ENCODE data around the gene ZNF80. TPM values are rescaled to one million over a fixed set of nuclear protein-coding genes. Genes with fewer than 3 reads are reported as not detected.

ZNF80 gene
- total RNA-seq, 1 experiment from 2014 or later, result 0.04 TPM

GRCh38 chr3:114213292-114213626, 24.1 kb downstream of the ZNF80 start:
- DNase-seq, result no peak
- Histone ChIP-seq H3K4me3 (no peak overlapping the region), H3K4me1 (no peaks in the 10 kb centered on the region), H3K36me3 (no peaks in the 10 kb centered on the region), H3K9me3 (replicated peaks) (no peaks in the 10 kb centered on the region), H3K27me3 (no peaks in the 10 kb centered on the region), H3K27ac (no peak overlapping the region)

- Histone ChIP-seq H3K4me3 (no peak overlapping the region), H3K36me3 (no peaks in the 10 kb centered on the region), H3K4me1 (no peaks in the 10 kb centered on the region), H3K27ac (no peak overlapping the region), H3K9me3 (replicated peaks) (no peaks in the 10 kb centered on the region), H3K27me3 (no peaks in the 10 kb centered on the region)
- DNase-seq, result no peak
Measured at GRCh38 chr3:114212646-114213045, 24.7 kb downstream of the ZNF80 start.

- no peak for DNase-seq
- Histone ChIP-seq H3K4me3 (no peak overlapping the region), H3K27me3 (no peaks in the 10 kb centered on the region), H3K9me3 (replicated peaks) (no peaks in the 10 kb centered on the region), H3K4me1 (no peaks in the 10 kb centered on the region), H3K27ac (no peak overlapping the region), H3K36me3 (no peaks in the 10 kb centered on the region)
Measured at GRCh38 chr3:114207768-114208167, 29.6 kb downstream of the ZNF80 start.

GRCh38 chr3:114206342-114206741, 31.0 kb downstream of the ZNF80 start:
- no peak for DNase-seq
- Histone ChIP-seq H3K27me3 (no peaks in the 10 kb centered on the region), H3K4me1 (no peaks in the 10 kb centered on the region), H3K36me3 (no peaks in the 10 kb centered on the region), H3K9me3 (replicated peaks) (no peaks in the 10 kb centered on the region), H3K27ac (no peak overlapping the region), H3K4me3 (no peak overlapping the region)

- no peaks in the 10 kb centered on the region for H3K27me3 ChIP-seq
- no peak for DNase-seq
- no peaks in the 10 kb centered on the region for H3K9me3 ChIP-seq (replicated peaks)
- no peaks in the 10 kb centered on the region for H3K36me3 ChIP-seq
- H3K27ac ChIP-seq, result no peak overlapping the region
- H3K4me1 ChIP-seq, result no peaks in the 10 kb centered on the region
- no peak overlapping the region for H3K4me3 ChIP-seq
Measured at GRCh38 chr3:114205541-114205940, 31.8 kb downstream of the ZNF80 start.

- Histone ChIP-seq H3K4me3 (no peak overlapping the region), H3K36me3 (no peaks in the 10 kb centered on the region), H3K4me1 (no peaks in the 10 kb centered on the region), H3K27ac (no peak overlapping the region), H3K9me3 (replicated peaks) (no peaks in the 10 kb centered on the region), H3K27me3 (no peaks in the 10 kb centered on the region)
- no peak for DNase-seq
Measured at GRCh38 chr3:114194750-114195149, 42.6 kb downstream of the ZNF80 start.

GRCh38 chr3:114192136-114192535, 45.2 kb downstream of the ZNF80 start:
- Histone ChIP-seq H3K4me1 (no peaks in the 10 kb centered on the region), H3K4me3 (no peak overlapping the region), H3K36me3 (no peaks in the 10 kb centered on the region), H3K9me3 (replicated peaks) (no peaks in the 10 kb centered on the region), H3K27me3 (no peaks in the 10 kb centered on the region), H3K27ac (no peak overlapping the region)
- DNase-seq, result no peak

- Histone ChIP-seq H3K4me1 (no peaks in the 10 kb centered on the region), H3K4me3 (no peak overlapping the region), H3K36me3 (no peaks in the 10 kb centered on the region; the same call in 1 of the 2 replicates), H3K27ac (no peak overlapping the region), H3K27me3 (no peaks in the 10 kb centered on the region), H3K9me3 (replicated peaks) (no peaks in the 10 kb centered on the region)
- DNase-seq, result no peak
Measured at GRCh38 chr3:114186501-114186900, 50.9 kb downstream of the ZNF80 start.

Other genes starting within 250 kb of the ZNF80 start
- 0.20 TPM in 1 of 2 replicates, not detected in the other for gene CCDC191, start 181.1 kb downstream of the ZNF80 start, total RNA-seq (2014; rRNA removed; shearing (Covaris generic))
- 33.6 and 41.0 TPM in 2 replicates for gene QTRT2, start 180.8 kb downstream of the ZNF80 start, total RNA-seq (2014; rRNA removed; shearing (Covaris generic))
- not detected in 2 replicates for gene DRD3, start 58.5 kb downstream of the ZNF80 start, total RNA-seq (2014; rRNA removed; shearing (Covaris generic))
- 0.05 and 0.08 TPM in 2 replicates for gene TIGIT, start 56.5 kb upstream of the ZNF80 start, total RNA-seq (2014; rRNA removed; shearing (Covaris generic))